WTC11 (cell line): ENCODE data around the gene IRF4. TPM values are rescaled to one million over a fixed set of nuclear protein-coding genes. Genes with fewer than 3 reads are reported as not detected.

ENCODE experiments used
- ATAC-seq: fragments of 200-7000 bp; cut with Tn5 transposase; 2 replicates; pipeline ENCODE4 v1.10.0; 2021; ENCODE audit warnings: mild to moderate bottlenecking, moderate library complexity
- CTCF ChIA-PET: fragments of 300-600 bp; sonication (Branson Sonifier 250); formaldehyde crosslinking; loops from one replicate; lab custom pipeline; 2021; ENCODE audit warnings: antibody characterized with exemption; lab: Charles Lee
- POLR2A ChIA-PET: fragments of 350-600 bp; sonication (Branson Sonifier 250); formaldehyde crosslinking; loops from one replicate; lab custom pipeline; 2021; ENCODE audit warnings: antibody characterized with exemption; lab: Charles Lee
- DNase-seq: peaks from one replicate; pipeline ENCODE4 v3.0.0; 2021; ENCODE audit warnings: low spot score
- H3K27ac Mint-ChIP-seq: 2 replicates; pipeline ENCODE4 v1.8.0; 2021; ENCODE audit warnings: mixed read lengths
- H3K27me3 Mint-ChIP-seq: 2 replicates; pipeline ENCODE4 v1.8.0; 2021; ENCODE audit warnings: low read depth, mild to moderate bottlenecking, moderate library complexity, mixed read lengths
- H3K36me3 Mint-ChIP-seq: 2 replicates; pipeline ENCODE4 v1.8.0; 2021; ENCODE audit warnings: mixed read lengths
- H3K4me1 Mint-ChIP-seq: 2 replicates; pipeline ENCODE4 v1.8.0; 2022; ENCODE audit warnings: mixed read lengths
- H3K4me3 Mint-ChIP-seq: 2 replicates; pipeline ENCODE4 v1.8.0; 2021; ENCODE audit warnings: mild to moderate bottlenecking, moderate library complexity, mixed read lengths
- H3K9me3 Mint-ChIP-seq: 2 replicates; pipeline ENCODE4 v1.8.0; 2021; ENCODE audit warnings: mixed read lengths
- CBFB ChIP-seq: sonication (generic); formaldehyde crosslinking; IDR thresholded peaks from 2 replicates; pipeline ENCODE4 v1.8.1; 2022; ENCODE audit warnings: mild to moderate bottlenecking, low read depth, missing genetic modification reagents
- EMX1 ChIP-seq: fragments of 250-450 bp; sonication (Bioruptor Pico); IDR thresholded peaks from 2 replicates; pipeline ENCODE4 v1.8.0; 2021; ENCODE audit warnings: mild to moderate bottlenecking
- ERG ChIP-seq: fragments of 250-450 bp; sonication (Bioruptor Pico); IDR thresholded peaks from 2 replicates; pipeline ENCODE4 v1.8.0; 2021; ENCODE audit warnings: mild to moderate bottlenecking
- ETV6 ChIP-seq: sonication (generic); formaldehyde crosslinking; IDR thresholded peaks from 2 replicates; pipeline ENCODE4 v1.8.1; 2022; ENCODE audit warnings: mild to moderate bottlenecking, missing genetic modification reagents
- FOXK1 ChIP-seq: sonication (generic); formaldehyde crosslinking; IDR thresholded peaks from 2 replicates; pipeline ENCODE4 v1.8.0; 2022; ENCODE audit warnings: mild to moderate bottlenecking, moderate library complexity, missing genetic modification reagents
- GTF2I ChIP-seq: fragments of 250-450 bp; sonication (Bioruptor Pico); conservative IDR thresholded peaks from 2 replicates; pipeline ENCODE4 v1.4.0; 2021; ENCODE audit warnings: mild to moderate bottlenecking
- HMGA2 ChIP-seq: fragments of 250-450 bp; sonication (Bioruptor Pico); IDR thresholded peaks from 2 replicates; pipeline ENCODE4 v1.4.0; 2021; ENCODE audit warnings: mild to moderate bottlenecking, moderate library complexity
- HMGXB4 ChIP-seq: sonication (generic); formaldehyde crosslinking; IDR thresholded peaks from 2 replicates; pipeline ENCODE4 v1.8.1; 2023; ENCODE audit warnings: mild to moderate bottlenecking, moderate library complexity, missing genetic modification reagents
- MYBL2 ChIP-seq: sonication (generic); formaldehyde crosslinking; IDR thresholded peaks from 2 replicates; pipeline ENCODE4 v1.8.1; 2023; ENCODE audit warnings: mild to moderate bottlenecking, moderate library complexity, missing genetic modification reagents
- PREB ChIP-seq: sonication (generic); formaldehyde crosslinking; IDR thresholded peaks from 2 replicates; pipeline ENCODE4 v1.8.1; 2022; ENCODE audit warnings: mild to moderate bottlenecking, missing genetic modification reagents, moderate library complexity, borderline replicate concordance
- SMAD3 ChIP-seq: sonication (generic); formaldehyde crosslinking; IDR thresholded peaks from 2 replicates; pipeline ENCODE4 v1.8.0; 2022; ENCODE audit warnings: missing genetic modification reagents, mild to moderate bottlenecking, borderline replicate concordance
- SOX15 ChIP-seq: fragments of 250-450 bp; sonication (Bioruptor Pico); IDR thresholded peaks from 2 replicates; pipeline ENCODE4 v1.9.0; 2021; ENCODE audit warnings: mild to moderate bottlenecking
- STAT6 ChIP-seq: sonication (generic); formaldehyde crosslinking; conservative IDR thresholded peaks from 2 replicates; pipeline ENCODE4 v1.8.1; 2023; ENCODE audit warnings: mild to moderate bottlenecking, low read depth, missing genetic modification reagents, moderate library complexity
- TCF7 ChIP-seq: sonication (generic); formaldehyde crosslinking; IDR thresholded peaks from 2 replicates; pipeline ENCODE4 v1.8.0; 2022; ENCODE audit warnings: mild to moderate bottlenecking, low read depth, missing genetic modification reagents, moderate library complexity
- USF1 ChIP-seq: sonication (generic); formaldehyde crosslinking; IDR thresholded peaks from 2 replicates; pipeline ENCODE4 v1.8.0; 2022; ENCODE audit warnings: mild to moderate bottlenecking, missing genetic modification reagents
- USF2 ChIP-seq: sonication (generic); formaldehyde crosslinking; IDR thresholded peaks from 2 replicates; pipeline ENCODE4 v1.8.1; 2023; ENCODE audit warnings: mild to moderate bottlenecking, missing genetic modification reagents, moderate library complexity
- ZNF232 ChIP-seq: sonication (generic); formaldehyde crosslinking; IDR thresholded peaks from 2 replicates; pipeline ENCODE4 v1.8.0; 2022; ENCODE audit warnings: mild to moderate bottlenecking, missing genetic modification reagents
- ZNF263 ChIP-seq: sonication (generic); formaldehyde crosslinking; IDR thresholded peaks from 2 replicates; pipeline ENCODE4 v1.8.1; 2022; ENCODE audit warnings: low read depth, mild to moderate bottlenecking, moderate library complexity, missing genetic modification reagents
- ZNF281 ChIP-seq: sonication (generic); formaldehyde crosslinking; IDR thresholded peaks from 2 replicates; pipeline ENCODE4 v1.8.0; 2023; ENCODE audit warnings: mild to moderate bottlenecking, missing genetic modification reagents
- ZNF423 ChIP-seq: fragments of 250-450 bp; sonication (Bioruptor Pico); IDR thresholded peaks from 2 replicates; pipeline ENCODE4 v2.1.2; 2022; ENCODE audit warnings: mild to moderate bottlenecking, moderate library complexity
- total RNA-seq: library from RNA; stranded (reverse); gene quantifications from 3 replicates; pipeline ENCODE4 v1.2.3, GENCODE V29; 2021

The IRF4 gene
- total RNA-seq, 1 experiment from 2014 or later = 1.6 TPM

GRCh38 chr6:439641-440167 is 48.2 kb downstream of the IRF4 start:
- H3K4me3 Mint-ChIP-seq = no peak overlapping the region
- no peak overlapping the region for H3K27ac Mint-ChIP-seq
- no peaks in the 10 kb centered on the region for H3K27me3 Mint-ChIP-seq
- no peak for DNase-seq
- H3K9me3 Mint-ChIP-seq = peaks cover 4% of the 10 kb centered on the region; the same call in 1 of the 2 replicates
- no peaks in the 10 kb centered on the region for H3K36me3 Mint-ChIP-seq
- TF ChIP-seq USF1 = no peak
- no peak for TF ChIP-seq PREB (CRISPR knock-in tag)
- TF ChIP-seq ZNF263 (CRISPR knock-in tag) = no peak
- no peak for TF ChIP-seq TCF7 (CRISPR knock-in tag)
- TF ChIP-seq SOX15 (CRISPR knock-in tag) = no peak
- TF ChIP-seq ETV6 (CRISPR knock-in tag) = no peak
- no peak for TF ChIP-seq CBFB (CRISPR knock-in tag)
- no peak for TF ChIP-seq GTF2I (CRISPR knock-in tag)
- TF ChIP-seq, all 79 proteins: peak for 0
- no peaks in the 10 kb centered on the region for H3K4me1 Mint-ChIP-seq
- ChIA-PET CTCF (no interaction called here), POLR2A (no interaction called here)
- ATAC-seq = no peak

GRCh38 chr6:441126-441920 is 49.8 kb downstream of the IRF4 start:
- H3K4me3 Mint-ChIP-seq = no peak overlapping the region
- TF ChIP-seq FOXK1 (CRISPR knock-in tag) (no peak), HMGXB4 (no peak), ZNF232 (CRISPR knock-in tag) (no peak), ERG (CRISPR knock-in tag) (no peak), SMAD3 (CRISPR knock-in tag) (no peak), TCF7 (CRISPR knock-in tag) (no peak), USF2 (no peak), HMGA2 (CRISPR knock-in tag) (no peak), ZNF281 (CRISPR knock-in tag) (no peak), ZNF423 (CRISPR knock-in tag) (no peak), EMX1 (no peak), STAT6 (CRISPR knock-in tag) (no peak), MYBL2 (CRISPR knock-in tag) (no peak)
- TF ChIP-seq, all 79 proteins: peak for 0
- ChIA-PET CTCF (no interaction called here), POLR2A (no interaction called here)
- no peaks in the 10 kb centered on the region for H3K36me3 Mint-ChIP-seq
- H3K27ac Mint-ChIP-seq = no peak overlapping the region
- H3K4me1 Mint-ChIP-seq = no peaks in the 10 kb centered on the region
- H3K9me3 Mint-ChIP-seq = peaks cover under 1% of the 10 kb centered on the region; the same call in 1 of the 2 replicates
- ATAC-seq (no peak), DNase-seq (no peak)
- H3K27me3 Mint-ChIP-seq = no peaks in the 10 kb centered on the region
